Measurements from ENCODE around the gene HRCT1. TPM values are rescaled to one million over a fixed set of nuclear protein-coding genes. Genes with fewer than 3 reads are reported as not detected.
A peak's percentile ranks its signal among the peaks of the same experiment; 100 is the strongest.

The HRCT1 gene
- total RNA-seq (2021) = not detected in 2 replicates
- long read RNA-seq = 0 reads

- no peaks in the 10 kb centered on the region for H3K9me3 Mint-ChIP-seq
- H3K4ac ChIP-seq (ENCODE audit: low read depth, low read length) = no peak within 1 kb of the TSS
- no peak within 1 kb of the TSS; a peak in 1 of 5 replicates for H3K4me3 Mint-ChIP-seq
Measured at GRCh38 chr9:35905912-35906679, at the start of gene HRCT1. TSS of gene HRCT1 (plus strand) at chr9:35906202. CDS start at chr9:35906288, 86 bp downstream.

More at GRCh38 chr9:35905912-35906679, at the start of gene HRCT1:
- Histone ChIP-seq H2BK5ac (ENCODE audit: insufficient read length, low read length) (no peak within 1 kb of the TSS), H3K14ac (ENCODE audit: insufficient read depth, low read length) (no peak within 1 kb of the TSS; the same call in 1 of the 2 replicates), H2BK12ac (ENCODE audit: insufficient read length, low read depth, low read length) (no peak within 1 kb of the TSS), H3K4me2 (ENCODE audit: insufficient read depth, insufficient read length, low read length) (no peak within 1 kb of the TSS), H3K27ac (ENCODE audit: insufficient read length, low read depth, low read length) (no peak within 1 kb of the TSS), H3K27me3 (ENCODE audit: insufficient read depth, low read length) (no peaks in the 10 kb centered on the region), H2BK20ac (ENCODE audit: low read depth, low read length, poor library complexity, severe bottlenecking) (no peak within 1 kb of the TSS), H3K79me1 (ENCODE audit: insufficient read depth, low read depth, low read length, poor library complexity, severe bottlenecking) (no peaks in the 10 kb centered on the region), H2BK120ac (ENCODE audit: low read depth, low read length, poor library complexity, severe bottlenecking) (no peak within 1 kb of the TSS), H3T11ph (ENCODE audit: low read length) (no peak within 1 kb of the TSS), H3K4me1 (ENCODE audit: insufficient read depth, low read length) (peaks cover 9% of the 10 kb centered on the region; the same call in 1 of the 2 replicates), H4K8ac (replicated peaks; ENCODE audit: insufficient read length, low read depth, low read length) (no peak within 1 kb of the TSS), H3K23ac (ENCODE audit: insufficient read length, low read depth, low read length) (no peak within 1 kb of the TSS), H3K9me3 (ENCODE audit: control insufficient read depth, low read depth, low read length) (no peaks in the 10 kb centered on the region), H2BK15ac (ENCODE audit: low read depth, low read length) (no peak within 1 kb of the TSS), H3K56ac (ENCODE audit: insufficient read length, low read depth, low read length) (no peak within 1 kb of the TSS), H3K79me2 (ENCODE audit: insufficient read depth, low read length) (no peaks in the 10 kb centered on the region), H2AK5ac (ENCODE audit: insufficient read length, low read length) (no peak within 1 kb of the TSS), H4K20me1 (ENCODE audit: control insufficient read depth, insufficient read depth, insufficient read length) (no peaks in the 10 kb centered on the region), H4K91ac (ENCODE audit: insufficient read length, low read depth, low read length) (no peak within 1 kb of the TSS), H2AFZ (ENCODE audit: low read length) (no peak within 1 kb of the TSS), H4K5ac (ENCODE audit: insufficient read length, low read depth, low read length) (no peak within 1 kb of the TSS), H3K18ac (ENCODE audit: insufficient read length, low read depth, low read length) (no peak within 1 kb of the TSS), H3K23me2 (ENCODE audit: insufficient read length, low read depth, low read length, poor library complexity, severe bottlenecking) (no peaks in the 10 kb centered on the region), H3K9ac (ENCODE audit: extremely low read depth, insufficient read length, low read length) (no peak within 1 kb of the TSS)
- Mint-ChIP-seq H3K27ac (peak within 1 kb of the TSS in 1 of 3 experiments; percentile 93; a peak in 3 of 7 replicates), H3K4me1 (peaks cover 41 to 45% of the 10 kb centered on the region in 2 experiments), H3K27me3 (ENCODE audit: low read depth) (peaks cover 6% of the 10 kb centered on the region), H3K36me3 (ENCODE audit: insufficient read depth in 1 of 3, low read depth in 3 of 3) (no peaks in the 10 kb centered on the region)
- TF ChIP-seq CTCF (conservative IDR thresholded peaks at IDR 0.05) = no peak
- DNase-seq = no peak
- no CpG with 5 or more reads among the region's 30 CpGs for WGBS (ENCODE audit: extremely low coverage, insufficient read length, low lambda C conversion rate)

Data from H9 (cell line).